Inferior parietal cortex (tissue), 1 donor: ENCODE results near the gene GNB3.
A peak's percentile ranks its signal among the peaks of the same experiment; 100 is the strongest.

Experiments
- DNase-seq: peaks from one replicate; pipeline ENCODE4 v3.0.0-alpha.2; 2016; ENCODE audit errors: extremely low spot score

Gene GNB3

DNA sequence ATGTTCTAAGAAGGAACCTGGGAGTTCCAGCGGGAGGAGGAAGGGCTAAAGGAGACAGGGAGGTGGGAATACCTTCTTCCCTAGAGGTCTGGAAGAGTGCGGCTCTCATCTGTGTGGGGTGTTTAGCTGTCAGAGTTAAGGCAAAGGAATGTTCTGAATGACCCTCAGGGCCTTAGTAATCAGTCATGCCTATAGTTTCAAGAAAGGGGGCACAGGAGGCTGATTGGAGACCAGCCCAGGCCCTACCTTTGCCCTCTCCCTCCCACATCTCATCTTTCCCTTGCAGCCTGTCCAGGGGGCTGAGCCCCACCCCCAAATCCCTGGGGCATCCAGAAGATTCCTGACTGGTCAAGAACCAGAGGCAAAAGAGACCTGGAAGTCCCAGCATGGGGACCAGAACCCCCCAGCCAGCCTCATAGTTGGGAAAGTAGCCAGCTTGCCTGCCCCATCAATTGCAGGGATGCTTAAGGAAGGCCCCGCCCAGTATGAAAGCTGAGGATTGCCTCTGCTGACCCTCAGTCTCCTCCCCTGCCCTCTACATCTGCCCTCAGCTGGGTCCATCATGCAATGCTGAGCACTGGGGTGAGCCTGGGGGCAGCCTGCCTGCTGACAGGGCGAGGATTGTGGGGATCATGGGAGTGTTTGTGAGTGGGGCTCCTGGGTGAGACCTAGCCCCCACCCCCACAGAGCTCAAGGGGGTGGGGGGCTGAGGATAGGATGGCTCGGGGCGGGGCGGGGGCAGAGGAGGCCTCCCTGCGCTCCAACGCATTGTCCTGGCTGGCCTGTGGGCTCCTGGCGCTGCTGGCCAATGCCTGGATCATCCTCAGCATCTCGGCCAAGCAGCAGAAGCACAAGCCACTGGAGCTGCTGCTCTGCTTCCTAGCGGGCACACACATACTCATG is 17.3 kb upstream of the GNB3 start:
- no peak for DNase-seq

DNA sequence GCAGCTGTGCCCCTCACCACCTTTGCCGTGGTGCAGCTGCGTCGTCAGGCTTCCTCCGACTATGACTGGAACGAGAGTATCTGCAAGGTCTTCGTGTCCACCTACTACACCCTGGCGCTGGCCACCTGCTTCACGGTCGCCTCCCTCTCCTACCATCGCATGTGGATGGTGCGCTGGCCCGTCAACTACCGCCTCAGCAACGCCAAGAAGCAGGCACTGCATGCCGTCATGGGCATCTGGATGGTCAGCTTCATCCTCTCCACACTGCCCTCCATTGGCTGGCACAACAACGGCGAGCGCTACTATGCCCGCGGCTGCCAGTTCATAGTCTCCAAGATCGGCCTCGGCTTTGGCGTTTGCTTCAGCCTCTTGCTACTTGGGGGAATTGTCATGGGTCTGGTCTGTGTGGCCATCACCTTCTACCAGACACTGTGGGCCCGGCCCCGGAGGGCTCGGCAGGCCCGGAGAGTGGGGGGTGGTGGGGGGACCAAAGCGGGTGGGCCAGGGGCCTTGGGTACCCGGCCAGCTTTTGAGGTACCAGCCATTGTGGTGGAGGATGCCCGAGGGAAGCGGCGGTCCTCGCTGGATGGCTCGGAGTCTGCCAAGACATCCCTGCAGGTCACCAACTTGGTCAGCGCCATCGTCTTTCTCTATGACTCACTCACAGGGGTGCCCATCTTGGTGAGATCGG is 16.5 kb upstream of the GNB3 start:
- DNase-seq = no peak

DNA sequence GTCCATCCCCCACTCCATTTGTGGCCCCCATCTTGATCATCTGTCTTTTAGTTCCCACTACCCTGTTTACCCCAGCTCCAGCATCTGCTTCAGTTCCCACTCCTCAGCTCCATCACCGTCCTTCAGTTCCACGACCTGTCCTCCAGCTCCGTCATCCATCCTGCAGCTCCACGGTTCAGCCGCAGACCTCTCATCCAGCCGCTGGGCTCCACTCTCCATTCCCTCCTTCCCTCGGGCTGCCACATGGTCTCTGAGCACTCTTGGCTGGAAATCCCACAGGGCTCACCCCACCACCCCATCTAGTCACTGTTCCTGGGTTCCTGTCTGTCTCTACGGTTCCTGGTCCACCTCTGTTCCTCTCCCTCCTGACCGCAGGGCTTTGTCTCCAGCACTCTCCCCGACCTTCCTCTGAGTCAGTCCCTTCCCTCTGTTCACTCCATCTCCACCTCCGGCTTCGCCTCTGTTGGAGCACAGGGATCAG is 15.8 kb upstream of the GNB3 start:
- no peak for DNase-seq

DNA sequence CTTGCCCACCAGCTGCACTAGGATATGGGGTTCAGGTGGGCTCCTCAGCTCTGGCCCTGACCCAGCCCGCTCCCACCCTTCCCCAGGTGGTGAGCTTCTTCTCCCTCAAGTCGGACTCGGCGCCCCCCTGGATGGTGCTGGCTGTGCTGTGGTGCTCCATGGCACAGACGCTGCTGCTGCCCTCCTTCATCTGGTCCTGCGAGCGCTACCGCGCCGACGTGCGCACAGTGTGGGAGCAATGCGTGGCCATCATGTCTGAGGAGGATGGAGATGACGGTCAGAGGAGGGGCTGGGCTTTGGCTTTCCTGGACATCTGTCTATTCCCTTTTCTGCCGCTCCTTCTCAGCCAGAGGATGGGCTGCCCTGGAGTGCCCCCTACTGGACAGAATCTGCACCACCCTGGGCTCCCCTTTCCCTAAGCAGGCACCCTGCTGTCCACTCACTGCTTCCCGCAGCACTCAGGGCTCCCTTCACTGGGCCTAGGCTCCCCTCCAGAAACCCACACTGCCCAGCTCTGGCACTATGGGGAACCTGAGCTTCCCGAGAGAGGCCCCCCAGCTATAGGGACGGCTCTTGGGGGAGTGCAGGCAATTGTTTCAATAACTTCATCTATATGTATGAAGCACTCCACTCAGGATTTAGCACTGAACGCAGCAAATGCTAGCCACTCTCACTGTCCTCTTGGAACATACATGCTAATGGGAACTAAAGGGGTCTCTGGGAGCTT is 15.2 kb upstream of the GNB3 start:
- DNase-seq = peak; percentile 87

GRCh38 chr12:6826125-6826733 is 14.5 kb upstream of the GNB3 start:
- DNase-seq = no peak

- no peak for DNase-seq
Observed at GRCh38 chr12:6826734-6827436, 13.8 kb upstream of the GNB3 start.

GRCh38 chr12:6827437-6827911 is 13.3 kb upstream of the GNB3 start:
- peak; percentile 72 for DNase-seq

DNA sequence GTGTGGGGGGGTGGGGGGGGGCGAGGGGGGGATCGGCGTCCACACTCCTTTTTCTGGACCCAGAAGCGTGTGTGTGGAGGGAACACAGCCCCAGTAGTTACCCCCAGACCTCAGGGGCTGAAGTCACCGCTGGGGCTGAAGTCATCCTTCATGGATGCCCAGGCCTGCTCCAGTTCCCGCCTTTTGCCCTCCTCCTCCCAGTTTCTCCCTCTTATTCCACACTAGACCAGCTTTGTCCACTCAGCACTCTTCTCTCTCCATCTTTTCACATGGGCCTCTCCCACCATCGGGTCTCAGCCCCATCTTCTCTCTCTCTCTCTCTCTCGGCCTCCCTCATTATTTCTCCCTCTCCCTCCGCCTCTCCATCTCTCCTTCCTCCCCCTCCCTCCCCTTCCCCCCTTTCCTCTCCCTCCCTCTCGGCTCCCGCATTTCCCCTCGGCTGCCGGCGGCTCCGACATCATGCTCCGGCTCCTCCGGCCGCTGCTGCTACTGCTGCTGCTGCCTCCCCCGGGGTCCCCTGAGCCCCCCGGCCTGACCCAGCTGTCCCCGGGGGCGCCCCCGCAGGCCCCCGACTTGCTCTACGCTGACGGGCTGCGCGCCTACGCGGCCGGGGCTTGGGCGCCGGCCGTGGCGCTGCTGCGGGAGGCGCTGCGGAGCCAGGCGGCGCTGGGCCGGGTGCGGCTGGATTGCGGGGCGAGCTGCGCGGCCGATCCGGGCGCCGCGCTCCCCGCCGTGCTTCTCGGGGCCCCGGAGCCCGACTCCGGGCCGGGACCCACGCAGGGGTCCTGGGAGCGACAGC is 12.5 kb upstream of the GNB3 start, which contains the start of gene P3H3:
TSS of gene P3H3 (plus strand) at position 426 of the 799 bp plus-strand sequence. CDS start at position 460, 34 bp downstream.
- DNase-seq = no peak

DNA sequence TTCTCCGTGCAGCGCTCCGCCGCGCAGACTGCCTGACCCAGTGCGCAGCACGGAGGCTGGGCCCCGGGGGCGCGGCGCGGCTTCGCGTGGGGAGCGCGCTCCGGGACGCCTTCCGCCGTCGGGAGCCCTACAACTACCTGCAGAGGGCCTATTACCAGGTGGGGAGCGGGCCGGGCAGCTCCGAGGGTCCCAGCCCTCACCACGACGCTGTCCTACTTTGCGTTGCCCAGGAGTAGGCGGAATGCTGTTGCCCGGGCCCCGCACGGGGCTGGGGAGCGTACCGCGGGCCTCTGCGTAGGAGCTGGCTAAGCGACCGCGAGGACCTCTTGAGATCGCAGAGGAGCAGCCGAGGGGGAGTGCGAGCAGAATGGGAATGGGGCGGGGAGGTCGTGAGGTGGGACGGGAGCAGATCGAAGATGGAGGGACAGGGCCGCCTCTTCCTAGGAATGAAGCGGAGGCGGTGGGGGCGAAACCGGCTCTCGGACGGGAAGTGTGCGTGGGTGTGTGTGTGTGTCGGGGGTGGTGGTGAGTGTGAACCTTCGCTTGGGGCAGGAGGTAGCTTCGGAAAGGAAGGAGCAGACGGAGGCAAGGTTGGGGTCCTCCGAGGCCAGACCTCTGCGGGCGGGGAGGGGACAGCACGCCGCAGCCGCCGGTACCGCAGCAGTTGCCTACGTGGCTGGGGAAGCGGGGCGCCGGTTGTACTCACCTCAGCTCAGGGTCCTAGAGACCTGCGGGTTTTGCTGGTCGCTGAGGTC is 11.8 kb upstream of the GNB3 start:
- DNase-seq = no peak

GRCh38 chr12:6829536-6830220 is 11.0 kb upstream of the GNB3 start:
- DNase-seq = no peak

GRCh38 chr12:6830286-6830890 is 10.3 kb upstream of the GNB3 start:
- no peak for DNase-seq

DNA sequence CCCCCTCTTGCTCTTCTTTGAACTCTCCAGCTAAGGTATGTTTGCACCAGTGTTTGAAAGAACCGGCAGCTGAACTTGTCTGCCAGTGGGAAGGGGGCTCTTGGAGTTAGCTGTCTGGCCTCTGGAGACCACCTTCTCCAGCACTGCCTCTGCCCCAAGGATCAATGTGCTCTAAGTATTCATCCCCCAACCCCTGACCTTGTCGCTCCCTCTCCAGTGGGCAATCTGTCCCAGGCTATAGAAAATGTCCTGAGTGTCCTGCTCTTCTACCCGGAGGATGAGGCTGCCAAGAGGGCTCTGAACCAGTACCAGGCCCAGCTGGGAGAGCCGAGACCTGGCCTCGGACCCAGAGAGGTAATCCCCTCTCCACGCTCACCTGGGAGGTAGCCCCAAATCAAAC is 9.7 kb upstream of the GNB3 start:
- no peak for DNase-seq

DNA sequence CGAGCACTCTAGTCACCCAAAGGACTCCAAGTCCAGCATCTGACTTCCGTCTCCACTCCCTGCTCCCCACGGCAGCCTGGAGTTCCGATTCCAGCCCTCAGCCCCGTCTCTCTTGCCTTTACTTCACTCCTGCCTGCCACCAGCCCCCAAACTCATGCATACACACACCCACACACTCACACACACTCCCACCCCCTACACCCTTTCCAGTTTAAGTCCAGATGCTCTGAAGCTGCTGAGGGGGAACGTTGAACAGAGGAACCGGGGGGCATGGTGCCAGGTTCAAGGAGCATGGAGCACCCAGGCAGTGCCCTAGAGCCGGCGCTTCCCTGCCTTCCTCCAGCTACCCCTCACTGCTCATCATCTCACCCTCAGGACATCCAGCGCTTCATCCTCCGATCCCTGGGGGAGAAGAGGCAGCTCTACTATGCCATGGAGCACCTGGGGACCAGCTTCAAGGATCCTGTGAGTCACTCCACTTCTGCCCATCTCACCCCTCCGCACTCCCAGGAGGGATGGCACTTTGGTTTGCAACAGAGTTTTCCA is 9.2 kb upstream of the GNB3 start:
- DNase-seq = no peak

DNA sequence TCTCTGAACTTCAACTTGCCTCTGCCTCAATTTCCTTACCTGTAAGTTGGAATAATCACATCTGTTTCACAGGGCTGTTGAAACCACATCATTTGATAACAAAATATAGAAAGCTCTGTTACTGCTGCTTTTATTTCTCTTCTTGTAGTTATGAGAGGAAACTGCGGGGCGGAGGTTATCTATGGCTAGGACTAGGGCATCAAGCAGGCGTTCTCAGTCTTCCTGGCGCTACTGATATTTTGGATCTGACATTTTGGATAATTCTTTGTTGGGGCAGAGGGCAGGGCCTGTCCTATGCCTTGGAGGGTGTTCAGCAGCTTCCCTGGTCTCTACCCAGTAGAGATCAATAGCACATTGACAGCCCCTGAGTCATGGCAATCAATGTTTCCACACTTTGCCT is 8.6 kb upstream of the GNB3 start:
- no peak for DNase-seq

DNA sequence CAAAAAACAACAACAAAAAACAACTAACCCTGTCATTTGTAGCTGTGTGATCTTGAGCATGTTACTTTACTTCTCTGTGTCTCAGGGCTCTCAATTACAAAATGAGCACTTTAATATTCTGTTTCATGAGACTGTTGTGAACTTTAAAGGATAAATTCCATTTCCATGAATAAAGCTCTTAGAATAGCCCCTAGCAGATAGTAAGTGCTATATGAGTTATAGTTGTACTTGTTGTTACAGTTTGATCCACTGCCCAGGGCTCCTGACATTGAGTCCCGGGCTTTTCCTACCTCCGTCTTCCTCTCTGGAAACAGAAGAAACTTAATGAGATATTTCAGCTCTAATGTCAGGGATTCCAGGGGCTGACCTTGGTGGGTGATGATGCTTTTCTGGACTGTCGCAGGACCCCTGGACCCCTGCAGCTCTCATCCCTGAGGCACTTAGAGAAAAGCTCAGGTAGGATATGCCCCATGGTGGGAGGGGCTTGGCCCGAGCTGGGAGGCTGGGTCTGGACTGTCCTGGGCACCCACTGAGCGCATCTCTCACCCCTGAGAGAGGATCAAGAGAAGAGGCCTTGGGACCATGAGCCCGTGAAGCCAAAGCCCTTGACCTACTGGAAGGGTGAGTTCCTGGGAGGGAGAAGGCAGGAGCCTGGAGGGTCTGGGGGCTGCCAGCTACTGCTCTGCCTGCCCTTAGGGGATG is 7.4 kb upstream of the GNB3 start:
- no peak for DNase-seq

DNA sequence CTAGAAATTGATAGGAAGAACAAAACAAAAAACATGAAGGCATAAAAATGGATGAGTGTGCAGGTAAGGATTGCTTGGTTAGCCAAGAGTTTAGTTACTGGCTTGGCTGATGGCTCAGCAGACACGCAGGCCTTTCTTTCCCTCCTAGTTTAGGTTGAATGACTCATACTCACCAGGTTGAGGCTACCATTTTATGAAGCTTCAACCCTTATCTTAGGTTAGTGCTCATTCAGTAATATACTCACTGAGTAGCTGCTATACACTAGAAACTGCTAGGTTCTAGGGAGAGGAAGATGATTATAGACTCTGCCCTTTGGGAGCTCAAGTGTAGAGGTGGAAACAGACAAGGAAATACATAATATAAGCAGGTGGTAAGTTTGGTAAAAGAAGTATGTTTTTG is 6.5 kb upstream of the GNB3 start:
- DNase-seq = no peak

- DNase-seq = no peak
Observed at GRCh38 chr12:6834873-6835272, 5.9 kb upstream of the GNB3 start.
